Breast epithelium (tissue), 4 donors: ENCODE results near the gene TUBB2B. TPM values are rescaled to one million over a fixed set of nuclear protein-coding genes. Genes with fewer than 3 reads are reported as not detected.
A peak's percentile ranks its signal among the peaks of the same experiment; 100 is the strongest.

Source experiments
- DNase-seq, 2 donors: peaks; one replicate each; pipeline ENCODE4 v3.0.0-alpha.2; 2019; ENCODE audit warnings: low spot score in 2 of 2
- H3K27ac ChIP-seq, 2 donors: fragments of 200-600 bp; sonication (generic) in 1 of 2; one replicate each; pipeline ENCODE4 v1.5.1; 2016 to 2019; ENCODE audit warnings: mild to moderate bottlenecking in 1 of 2
- H3K27me3 ChIP-seq, 2 donors: fragments of 200-600 bp; sonication (generic) in 1 of 2; one replicate each; pipeline versions ENCODE4 v1.5.1 to v1.6.0; 2017 to 2019; ENCODE audit warnings: control low read depth in 1 of 2, mild to moderate bottlenecking in 1 of 2
- H3K36me3 ChIP-seq: fragments of 200-600 bp; one replicate; pipeline ENCODE4 v1.5.1; 2019
- H3K4me1 ChIP-seq, 2 donors: fragments of 200-600 bp; sonication (generic); one replicate each; pipeline ENCODE4 v1.5.1; 2016 to 2019; ENCODE audit warnings: control low read depth in 1 of 2
- H3K4me3 ChIP-seq, 3 donors: fragments of 200-600 bp; sonication (generic); 1 replicate in 2 of 3; 2 replicates in 1 of 3; pipeline ENCODE4 v1.5.1; 2016 to 2019; ENCODE audit warnings: mild to moderate bottlenecking in 3 of 3, moderate library complexity in 2 of 3
- H3K9me3 ChIP-seq, 2 donors: fragments of 200-600 bp; sonication (generic) in 1 of 2; one replicate each; pipeline ENCODE4 v1.5.1; 2016 to 2019; ENCODE audit warnings: control low read depth in 1 of 2
- CTCF ChIP-seq, 3 donors: fragments of 450-650 bp; IDR thresholded peaks; one replicate each; pipeline ENCODE4 v1.5.1; 2016 to 2017; ENCODE audit warnings: antibody characterized with exemption in 3 of 3, mild to moderate bottlenecking in 3 of 3, moderate library complexity in 3 of 3
- POLR2A ChIP-seq: fragments of 450-650 bp; IDR thresholded peaks from one replicate; pipeline ENCODE4 v1.6.1; 2016; ENCODE audit warnings: antibody characterized with exemption, mild to moderate bottlenecking, moderate library complexity
- POLR2AphosphoS5 ChIP-seq, 3 donors: sonication (generic); formaldehyde crosslinking; IDR thresholded peaks; one replicate each; pipeline ENCODE4 v1.6.1; 2017; ENCODE audit warnings: antibody characterized with exemption in 3 of 3
- intact Hi-C: fragments of 100-400 bp; cut with DNase I; formaldehyde crosslinking; loops from one replicate; pipeline ENCODE4 v1.15.1; 2023; ENCODE audit warnings: low total_unique reads
- total RNA-seq, 3 donors: library from RNA; depleted of rRNA; stranded (reverse); fragments of >200 nt; gene quantifications; one replicate each; pipeline ENCODE4 v1.1.0, GENCODE V29; 2016

Gene TUBB2B
- total RNA-seq, 3 donors from 2014 or later = 4.2 to 7.5 (median 7.3) TPM

DNA sequence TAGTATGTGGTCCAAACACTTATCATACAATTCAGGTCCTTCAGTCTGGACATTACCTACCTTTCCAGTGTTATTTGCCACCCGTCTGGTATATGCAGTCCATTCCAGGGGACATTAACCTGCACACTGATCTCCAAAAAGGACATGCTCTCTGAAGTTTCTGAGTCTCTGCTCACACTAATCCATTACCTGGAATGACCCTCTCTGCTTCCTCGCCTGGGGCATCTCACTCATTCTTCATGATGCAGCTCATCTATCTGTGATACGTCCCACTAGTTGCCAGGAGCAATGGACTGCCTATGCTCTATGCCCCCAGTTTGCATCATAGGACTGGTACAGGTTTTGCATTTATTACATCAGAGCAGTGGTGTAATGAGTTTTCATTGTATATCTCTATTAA is 5.9 kb upstream of the TUBB2B start:
- H3K9me3 ChIP-seq = no peaks in the 10 kb centered on the region
- H3K36me3 ChIP-seq = no peaks in the 10 kb centered on the region
- DNase-seq = no peak
- H3K27me3 ChIP-seq = peaks cover 0 to 24% of the 10 kb centered on the region in 2 donors
- TF ChIP-seq POLR2A (no peak), POLR2AphosphoS5 (IDR thresholded peaks at IDR 0.05) (no peak), CTCF (IDR thresholded peaks at IDR 0.05) (no peak)
- peaks cover 2 to 9% of the 10 kb centered on the region in 2 donors for H3K4me1 ChIP-seq
- intact Hi-C loops = no loop called here
- no peak overlapping the region for H3K4me3 ChIP-seq
- H3K27ac ChIP-seq = no peak overlapping the region

DNA sequence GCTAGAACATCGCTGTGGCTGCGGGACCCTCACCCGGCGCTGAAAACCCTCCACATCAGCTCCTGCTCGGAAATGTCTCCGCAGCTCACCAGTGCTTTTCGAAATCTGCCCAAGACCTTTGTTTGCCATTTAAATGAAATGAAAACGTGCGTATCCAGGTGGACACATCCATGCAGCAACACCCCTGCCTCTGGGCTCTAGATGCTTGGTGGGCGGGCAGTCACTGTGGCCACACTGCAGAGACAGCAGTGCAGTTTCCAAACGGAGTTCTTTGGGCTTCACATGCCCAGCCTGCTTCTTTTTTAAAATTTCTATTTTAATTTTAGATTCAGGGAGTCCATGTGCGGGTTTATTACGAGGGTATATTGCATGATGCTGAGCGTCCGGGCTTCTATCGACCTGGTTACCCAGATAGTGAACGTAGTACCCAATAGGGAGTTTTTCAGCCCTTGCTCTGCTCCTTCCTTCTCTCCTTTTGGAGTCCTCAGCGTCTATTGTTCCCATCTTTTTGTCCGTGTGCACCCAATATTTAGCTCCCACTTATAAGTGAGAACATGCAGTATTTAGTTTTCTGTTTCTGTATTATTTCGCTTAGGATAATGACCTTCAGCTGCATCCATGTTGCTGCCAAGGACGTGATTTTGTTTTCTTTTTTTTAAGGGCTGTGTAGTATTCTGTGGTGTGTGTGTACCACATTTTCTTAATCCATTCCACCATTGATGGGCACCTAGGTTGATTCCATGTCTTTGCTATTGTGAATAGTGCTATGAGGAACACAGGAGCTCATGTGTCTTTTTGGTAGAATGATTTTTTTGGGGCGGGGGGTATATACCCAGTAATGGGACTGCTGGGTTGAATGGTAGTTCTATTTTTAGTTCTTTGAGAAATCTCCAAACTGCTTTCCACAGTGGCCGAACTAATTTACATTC is 4.8 kb upstream of the TUBB2B start:
- H3K27ac ChIP-seq = peak overlapping the region; percentile 80 to 85
- intact Hi-C loops = no loop called here
- H3K4me1 ChIP-seq = peaks cover 9 to 20% of the 10 kb centered on the region in 2 donors
- H3K4me3 ChIP-seq = peak overlapping the region; percentile 59 to 75 (median 60)
- DNase-seq = no peak
- H3K9me3 ChIP-seq = no peaks in the 10 kb centered on the region
- no peaks in the 10 kb centered on the region for H3K36me3 ChIP-seq
- H3K27me3 ChIP-seq = peaks cover 5 to 34% of the 10 kb centered on the region in 2 donors
- TF ChIP-seq CTCF (IDR thresholded peaks at IDR 0.05) (no peak), POLR2A (no peak), POLR2AphosphoS5 (IDR thresholded peaks at IDR 0.05) (no peak)

DNA sequence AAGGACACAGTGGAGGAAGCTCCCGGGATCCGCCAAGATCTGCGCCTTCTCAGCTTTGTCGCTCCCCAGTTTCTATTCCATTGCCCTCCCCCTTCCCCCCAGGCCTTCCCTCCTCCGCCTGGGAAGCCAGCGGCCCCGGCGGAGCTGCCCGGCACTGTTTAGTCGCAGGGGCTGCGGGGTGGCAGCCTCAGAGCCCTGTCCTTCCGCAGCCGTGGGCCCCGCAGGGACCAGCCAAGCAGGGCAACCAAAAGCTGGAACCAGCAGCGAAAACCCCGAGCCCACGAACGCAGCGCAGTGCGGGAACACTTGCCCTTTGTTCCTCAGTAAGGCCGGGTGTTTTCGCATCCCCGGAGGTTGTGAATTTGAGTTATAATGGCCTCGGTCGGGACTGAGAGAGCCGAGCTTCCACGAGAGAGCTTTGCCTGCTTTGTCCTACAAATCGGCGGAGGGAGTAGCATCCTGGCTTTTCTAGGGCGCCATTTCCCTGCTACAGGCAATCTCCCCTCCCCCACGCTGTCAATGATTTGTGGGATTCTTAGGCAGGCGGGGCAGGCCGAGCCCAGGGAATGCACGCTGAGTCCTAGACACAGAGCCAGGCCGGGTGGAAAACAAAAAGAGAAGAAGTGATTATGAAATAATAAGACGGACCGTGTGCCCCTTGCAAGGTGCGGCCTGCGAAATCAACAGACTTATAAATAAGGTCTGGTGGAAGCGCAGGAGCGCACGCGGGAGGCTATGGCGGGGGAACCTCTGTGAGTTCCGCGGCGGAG is 4.0 kb upstream of the TUBB2B start:
- peaks cover 5 to 41% of the 10 kb centered on the region in 2 donors for H3K27me3 ChIP-seq
- no peaks in the 10 kb centered on the region for H3K36me3 ChIP-seq
- no peaks in the 10 kb centered on the region for H3K9me3 ChIP-seq
- peak in 1 of 2 donors; percentile 65 for DNase-seq
- intact Hi-C loops = no loop called here
- H3K4me3 ChIP-seq = peak overlapping the region; percentile 59 to 75 (median 60)
- peaks cover 11 to 25% of the 10 kb centered on the region in 2 donors for H3K4me1 ChIP-seq
- H3K27ac ChIP-seq = peak overlapping the region; percentile 80 to 85
- TF ChIP-seq POLR2AphosphoS5 (IDR thresholded peaks at IDR 0.05) = peak in 2 of 3 donors; percentile 22 to 44
- no peak for TF ChIP-seq CTCF (IDR thresholded peaks at IDR 0.05)
- TF ChIP-seq POLR2A = no peak

- peaks cover 11 to 25% of the 10 kb centered on the region in 2 donors for H3K4me1 ChIP-seq
Measured at GRCh38 chr6:3230900-3231246, 3.4 kb upstream of the TUBB2B start.

More at GRCh38 chr6:3230900-3231246, 3.4 kb upstream of the TUBB2B start:
- H3K27ac ChIP-seq = peak overlapping the region; percentile 80 to 85
- intact Hi-C loops = no loop called here
- no peaks in the 10 kb centered on the region for H3K9me3 ChIP-seq
- no peak for DNase-seq
- peak overlapping the region; percentile 59 to 75 (median 60) for H3K4me3 ChIP-seq
- no peak for TF ChIP-seq POLR2A
- no peak for TF ChIP-seq CTCF (IDR thresholded peaks at IDR 0.05)
- no peak for TF ChIP-seq POLR2AphosphoS5 (IDR thresholded peaks at IDR 0.05)
- peaks cover 5 to 44% of the 10 kb centered on the region in 2 donors for H3K27me3 ChIP-seq
- H3K36me3 ChIP-seq = no peaks in the 10 kb centered on the region
